Naive thymus-derived CD4-positive, alpha-beta T cell (primary cell): ENCODE measurements around the gene ANK3. TPM values are rescaled to one million over a fixed set of nuclear protein-coding genes. Genes with fewer than 3 reads are reported as not detected.
A peak's percentile ranks its signal among the peaks of the same experiment; 100 is the strongest.

Source experiments
- ATAC-seq: fragments of 150-1000 bp; cut with Tn5 transposase; 2 replicates; pipeline ENCODE4 v1.10.0; 2021; ENCODE audit warnings: mild to moderate bottlenecking, moderate library complexity
- CTCF ChIA-PET: fragments of 350-600 bp; sonication (Branson Sonifier 250); formaldehyde crosslinking; loops from one replicate; lab custom pipeline; 2021; ENCODE audit warnings: antibody characterized with exemption; lab: Charles Lee
- POLR2A ChIA-PET: fragments of 350-600 bp; sonication (Branson Sonifier 250); formaldehyde crosslinking; loops from one replicate; lab custom pipeline; 2021; ENCODE audit warnings: antibody characterized with exemption, inconsistent platforms; lab: Charles Lee
- DNase-seq, 9 donors: peaks; one replicate each; pipeline versions ENCODE4 v3.0.0 to v3.0.0-alpha.2; 2020 to 2022; ENCODE audit warnings: mixed read lengths in 1 of 9
- H3K27ac ChIP-seq: one replicate; pipeline ENCODE4 v1.7.0; 2013; ENCODE audit warnings: mild to moderate bottlenecking, low read depth, low read length, moderate library complexity
- H3K27me3 ChIP-seq, 2 donors: one replicate each; pipeline ENCODE4 v1.7.0; 2013; ENCODE audit warnings: low read length in 2 of 2, mild to moderate bottlenecking in 2 of 2, moderate library complexity in 2 of 2; ENCODE audit not compliant: control insufficient read depth in 2 of 2, insufficient read depth in 2 of 2
- H3K36me3 ChIP-seq, 3 experiments: 1 replicate in 2 of 3; 2 replicates in 1 of 3; pipeline ENCODE4 v1.7.0; 2013; ENCODE audit warnings: low read length in 3 of 3, mild to moderate bottlenecking in 3 of 3, moderate library complexity in 1 of 3; ENCODE audit not compliant: insufficient read depth in 3 of 3, control insufficient read depth in 2 of 3
- H3K4me1 ChIP-seq, 2 donors: one replicate each; pipeline ENCODE4 v1.7.0; 2013; ENCODE audit warnings: low read length in 2 of 2, mild to moderate bottlenecking in 2 of 2, moderate library complexity in 1 of 2; ENCODE audit not compliant: control insufficient read depth in 2 of 2, insufficient read depth in 2 of 2
- H3K4me3 ChIP-seq: 2 replicates; pipeline ENCODE4 v1.7.0; 2013; ENCODE audit warnings: mild to moderate bottlenecking, low read length
- H3K9me3 ChIP-seq, 3 experiments: 1 replicate in 2 of 3; 2 replicates in 1 of 3; pipeline ENCODE4 v1.7.0; 2013; ENCODE audit warnings: low read length in 3 of 3; ENCODE audit not compliant: control insufficient read depth in 2 of 3
- H3K27ac Mint-ChIP-seq, 9 donors: one replicate each; pipeline ENCODE4 v1.8.0; 2020 to 2022; ENCODE audit warnings: mixed read lengths in 9 of 9, mild to moderate bottlenecking in 8 of 9, moderate library complexity in 5 of 9, inconsistent platforms in 2 of 9
- H3K27me3 Mint-ChIP-seq, 5 donors: one replicate each; pipeline ENCODE4 v1.8.0; 2021 to 2022; ENCODE audit warnings: mixed read lengths in 5 of 5, mild to moderate bottlenecking in 1 of 5
- H3K36me3 Mint-ChIP-seq, 5 donors: one replicate each; pipeline ENCODE4 v1.8.0; 2020 to 2022; ENCODE audit warnings: mixed read lengths in 5 of 5, mild to moderate bottlenecking in 3 of 5, inconsistent platforms in 1 of 5
- H3K4me1 Mint-ChIP-seq, 7 donors: one replicate each; pipeline ENCODE4 v1.8.0; 2020 to 2022; ENCODE audit warnings: mixed read lengths in 7 of 7, mild to moderate bottlenecking in 3 of 7, inconsistent platforms in 1 of 7
- H3K4me3 Mint-ChIP-seq, 10 donors: one replicate each; pipeline ENCODE4 v1.8.0; 2020 to 2022; ENCODE audit warnings: mild to moderate bottlenecking in 10 of 10, mixed read lengths in 10 of 10, moderate library complexity in 6 of 10, inconsistent platforms in 2 of 10
- H3K9me3 Mint-ChIP-seq, 11 donors: one replicate each; pipeline ENCODE4 v1.8.0; 2020 to 2022; ENCODE audit warnings: mixed read lengths in 11 of 11, mild to moderate bottlenecking in 4 of 11, inconsistent platforms in 1 of 11, moderate library complexity in 1 of 11
- intact Hi-C, 2 donors: fragments of 100-400 bp; cut with micrococcal nuclease; formaldehyde crosslinking; loops; one replicate each; pipeline ENCODE4 v1.15.1; 2023
- polyA plus RNA-seq, 2 donors: library from polyadenylated mRNA; unstranded; fragments of 300-500 nt; fragmentation: Illumina TruSeq; gene quantifications; one replicate each; pipeline ENCODE4 v1.2.3, GENCODE V29; 2021
- total RNA-seq, 6 experiments: library from RNA in 5 of 6; stranded (reverse) in 5 of 6; gene quantifications; 1 replicate in 5 of 6; 2 replicates in 1 of 6; pipeline ENCODE4 v1.2.3 and lab custom pipeline; 2021 to 2026

Gene ANK3
- total and polyA plus RNA-seq, 7 experiments from 2014 or later, result 23.9 to 72.9 (median 61.4) TPM

- DNase-seq, result no peak
- Histone ChIP-seq H3K4me1 (no peaks in the 10 kb centered on the region), H3K4me3 (no peak overlapping the region)
These were observed 34.2 kb upstream of the ANK3 start for GRCh38 chr10:60423920-60424319.

GRCh38 chr10:60422809-60423208 lies 33.1 kb upstream of the ANK3 start:
- Mint-ChIP-seq H3K9me3 (no peaks in the 10 kb centered on the region), H3K36me3 (peaks cover 0 to 21% (median 9%) of the 10 kb centered on the region in 5 donors), H3K4me3 (no peak overlapping the region), H3K4me1 (peaks cover 0 to 18% (median 8%) of the 10 kb centered on the region in 7 donors), H3K27ac (no peak overlapping the region), H3K27me3 (no peaks in the 10 kb centered on the region)
- H3K27ac ChIP-seq, result no peak overlapping the region
- no peak overlapping the region for H3K4me3 ChIP-seq
- ATAC-seq (no peak), DNase-seq (no peak)
- H3K27me3 ChIP-seq, result no peaks in the 10 kb centered on the region
- no peaks in the 10 kb centered on the region for H3K4me1 ChIP-seq
- H3K9me3 ChIP-seq, result no peaks in the 10 kb centered on the region
- no peaks in the 10 kb centered on the region for H3K36me3 ChIP-seq
- CTCF ChIA-PET, result no interaction called here
- intact Hi-C loops, result no loop called here
- POLR2A ChIA-PET, result no interaction called here

More at GRCh38 chr10:60423920-60424319, 34.2 kb upstream of the ANK3 start:
- Histone ChIP-seq H3K27me3 (no peaks in the 10 kb centered on the region), H3K9me3 (no peaks in the 10 kb centered on the region), H3K36me3 (no peaks in the 10 kb centered on the region), H3K27ac (no peak overlapping the region)
- Mint-ChIP-seq H3K27ac (no peak overlapping the region), H3K4me1 (peaks cover 0 to 17% (median 8%) of the 10 kb centered on the region in 7 donors), H3K4me3 (no peak overlapping the region), H3K36me3 (peaks cover 0 to 20% (median 12%) of the 10 kb centered on the region in 5 donors), H3K27me3 (no peaks in the 10 kb centered on the region), H3K9me3 (no peaks in the 10 kb centered on the region)
- ChIA-PET CTCF (interaction anchor here (0.6 kb wide), 1 partner anchor 324 kb away, joined by 3 read pairs; no protein-coding TSS in a partner anchor), POLR2A (no interaction called here)
- intact Hi-C loops, result no loop called here
- no peak for ATAC-seq

GRCh38 chr10:60420991-60421894 lies 31.6 kb upstream of the ANK3 start:
- Histone ChIP-seq H3K27me3 (no peaks in the 10 kb centered on the region), H3K4me3 (no peak overlapping the region), H3K36me3 (no peaks in the 10 kb centered on the region), H3K9me3 (no peaks in the 10 kb centered on the region), H3K27ac (no peak overlapping the region), H3K4me1 (no peaks in the 10 kb centered on the region)
- ChIA-PET CTCF (no interaction called here), POLR2A (no interaction called here)
- peaks cover 0 to 26% (median 10%) of the 10 kb centered on the region in 5 donors for H3K36me3 Mint-ChIP-seq
- H3K27ac Mint-ChIP-seq, result no peak overlapping the region
- H3K4me1 Mint-ChIP-seq, result peaks cover 0 to 20% (median 8%) of the 10 kb centered on the region in 7 donors
- intact Hi-C loops, result no loop called here
- no peak for DNase-seq
- ATAC-seq, result no peak
- no peaks in the 10 kb centered on the region for H3K9me3 Mint-ChIP-seq
- H3K27me3 Mint-ChIP-seq, result no peaks in the 10 kb centered on the region
- H3K4me3 Mint-ChIP-seq, result no peak overlapping the region

- no peak overlapping the region for H3K27ac ChIP-seq
- Mint-ChIP-seq H3K27ac (no peak overlapping the region), H3K36me3 (peaks cover 0 to 27% (median 3%) of the 10 kb centered on the region in 5 donors), H3K4me1 (peaks cover 0 to 21% (median 8%) of the 10 kb centered on the region in 7 donors), H3K9me3 (no peaks in the 10 kb centered on the region), H3K4me3 (no peak overlapping the region), H3K27me3 (no peaks in the 10 kb centered on the region)
- ChIA-PET POLR2A (no interaction called here), CTCF (no interaction called here)
- H3K4me1 ChIP-seq, result no peaks in the 10 kb centered on the region
- no peaks in the 10 kb centered on the region for H3K36me3 ChIP-seq
- H3K4me3 ChIP-seq, result no peak overlapping the region
- H3K9me3 ChIP-seq, result no peaks in the 10 kb centered on the region
- DNase-seq (no peak), ATAC-seq (no peak)
- intact Hi-C loops, result no loop called here
- H3K27me3 ChIP-seq, result no peaks in the 10 kb centered on the region
These were observed 29.6 kb upstream of the ANK3 start for GRCh38 chr10:60419249-60419648.

DNA sequence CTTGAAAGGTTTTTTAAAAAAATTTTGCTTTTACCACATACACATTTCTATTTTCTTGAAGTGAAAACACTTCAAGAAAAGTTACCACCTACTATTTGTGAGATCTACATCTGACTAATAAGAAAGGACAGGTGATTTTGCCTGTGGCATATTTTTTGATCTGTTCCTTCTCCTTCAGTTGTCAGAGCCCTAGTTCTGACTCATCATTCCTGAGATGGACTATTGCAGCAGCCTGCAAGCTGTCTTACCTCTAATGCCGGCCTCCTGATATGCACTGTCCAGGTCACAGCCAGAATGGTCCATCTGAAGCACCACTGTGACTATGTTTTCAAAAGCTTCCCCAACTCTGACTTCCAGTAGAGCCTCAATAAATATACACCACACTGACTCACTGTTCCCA lies 28.2 kb upstream of the ANK3 start:
- H3K27me3 Mint-ChIP-seq, result no peaks in the 10 kb centered on the region
- ChIA-PET CTCF (no interaction called here), POLR2A (no interaction called here)
- intact Hi-C loops, result no loop called here
- Histone ChIP-seq H3K27me3 (no peaks in the 10 kb centered on the region), H3K36me3 (no peaks in the 10 kb centered on the region), H3K4me3 (no peak overlapping the region), H3K27ac (no peak overlapping the region), H3K9me3 (no peaks in the 10 kb centered on the region), H3K4me1 (no peaks in the 10 kb centered on the region)
- ATAC-seq (no peak), DNase-seq (no peak)
- peaks cover 0 to 30% (median 3%) of the 10 kb centered on the region in 5 donors for H3K36me3 Mint-ChIP-seq
- no peak overlapping the region for H3K4me3 Mint-ChIP-seq
- H3K4me1 Mint-ChIP-seq, result peaks cover 0 to 21% (median 8%) of the 10 kb centered on the region in 7 donors
- peak overlapping the region in 1 of 9 donors; percentile 53 for H3K27ac Mint-ChIP-seq
- no peaks in the 10 kb centered on the region for H3K9me3 Mint-ChIP-seq

DNA sequence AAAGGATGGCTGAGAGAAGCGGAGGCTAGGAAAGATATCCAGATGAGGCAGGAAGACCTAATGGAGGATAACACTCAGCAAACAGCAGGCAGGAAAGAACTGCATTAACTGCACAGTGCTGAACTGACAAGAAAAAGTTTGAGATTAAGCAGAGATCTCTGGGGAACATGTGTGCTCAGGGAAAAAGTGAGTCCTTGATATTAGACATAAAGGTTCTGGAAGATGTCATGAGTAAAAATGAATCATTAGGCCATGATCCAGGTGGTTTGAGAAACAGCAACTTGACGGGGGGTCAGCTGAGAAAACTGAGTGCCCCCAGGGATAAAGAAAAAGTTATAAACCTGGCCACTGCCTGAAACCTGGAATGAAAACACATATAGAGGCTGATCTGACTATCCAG lies 27.3 kb upstream of the ANK3 start:
- peaks cover 0 to 21% (median 4%) of the 10 kb centered on the region in 7 donors for H3K4me1 Mint-ChIP-seq
- DNase-seq, result no peak
- no peaks in the 10 kb centered on the region for H3K27me3 Mint-ChIP-seq
- Histone ChIP-seq H3K36me3 (no peaks in the 10 kb centered on the region), H3K9me3 (no peaks in the 10 kb centered on the region), H3K4me1 (no peaks in the 10 kb centered on the region), H3K27ac (no peak overlapping the region), H3K27me3 (no peaks in the 10 kb centered on the region), H3K4me3 (no peak overlapping the region)
- peaks cover 0 to 36% (median 3%) of the 10 kb centered on the region in 5 donors for H3K36me3 Mint-ChIP-seq
- ChIA-PET CTCF (no interaction called here), POLR2A (no interaction called here)
- intact Hi-C loops, result no loop called here
- no peaks in the 10 kb centered on the region for H3K9me3 Mint-ChIP-seq
- H3K27ac Mint-ChIP-seq, result peak overlapping the region in 1 of 9 donors; percentile 51
- no peak overlapping the region for H3K4me3 Mint-ChIP-seq
- ATAC-seq, result no peak
